Spinal cord (tissue), 10 donors: ENCODE data around the gene ANKRD13B. TPM values are rescaled to one million over a fixed set of nuclear protein-coding genes. Genes with fewer than 3 reads are reported as not detected.

ENCODE experiments used
- DNase-seq, 6 donors: peaks; one replicate each; pipeline versions ENCODE4 v3.0.0 to v3.0.0-alpha.2; 2013 to 2015; ENCODE audit warnings: low spot score in 6 of 6, low read depth in 4 of 6
- H3K27ac ChIP-seq: one replicate; pipeline ENCODE4 v1.5.1; 2013; ENCODE audit warnings: low read depth, low read length, control low read depth
- H3K27me3 ChIP-seq: one replicate; pipeline ENCODE4 v1.6.1; 2013; ENCODE audit warnings: low read length; ENCODE audit not compliant: control insufficient read depth, insufficient read depth
- H3K36me3 ChIP-seq: one replicate; pipeline ENCODE4 v1.6.1; 2013; ENCODE audit warnings: low read length; ENCODE audit not compliant: control insufficient read depth, insufficient read depth
- H3K4me1 ChIP-seq: one replicate; pipeline ENCODE4 v1.6.1; 2013; ENCODE audit warnings: low read length; ENCODE audit not compliant: control insufficient read depth, insufficient read depth
- H3K4me3 ChIP-seq: one replicate; pipeline ENCODE4 v1.5.1; 2013; ENCODE audit warnings: low read depth, low read length, control low read depth
- H3K9me3 ChIP-seq: one replicate; pipeline ENCODE4 v1.6.1; 2013; ENCODE audit warnings: low read length; ENCODE audit not compliant: control insufficient read depth, insufficient read depth
- WGBS: methylation state at CpG from one replicate; pipeline ENCODE4 v1.1.5; 2013; ENCODE audit warnings: missing lambda C conversion rate; ENCODE audit not compliant: insufficient coverage; 5-methylcytosine and 5-hydroxymethylcytosine counted together
- polyA plus RNA-seq, 2 donors: library from polyadenylated mRNA; unstranded; fragments of 120-200 nt; gene quantifications; one replicate each; pipeline ENCODE4 v1.2.1, GENCODE V29; 2013; ENCODE audit not compliant: insufficient read length in 2 of 2
- total RNA-seq, 2 donors: library from RNA; depleted of rRNA in 1 of 2; stranded (reverse); fragments of 120-200 nt in 1 of 2; fragments of >200 nt in 1 of 2; gene quantifications; one replicate each; pipeline versions ENCODE4 v1.2.3 to v1.2.4, GENCODE V29; 2013 to 2014
- donor health status: healthy.

The ANKRD13B gene
- total and polyA plus RNA-seq, 4 donors, result 10.6 to 76.2 (median 38.4) TPM

DNA sequence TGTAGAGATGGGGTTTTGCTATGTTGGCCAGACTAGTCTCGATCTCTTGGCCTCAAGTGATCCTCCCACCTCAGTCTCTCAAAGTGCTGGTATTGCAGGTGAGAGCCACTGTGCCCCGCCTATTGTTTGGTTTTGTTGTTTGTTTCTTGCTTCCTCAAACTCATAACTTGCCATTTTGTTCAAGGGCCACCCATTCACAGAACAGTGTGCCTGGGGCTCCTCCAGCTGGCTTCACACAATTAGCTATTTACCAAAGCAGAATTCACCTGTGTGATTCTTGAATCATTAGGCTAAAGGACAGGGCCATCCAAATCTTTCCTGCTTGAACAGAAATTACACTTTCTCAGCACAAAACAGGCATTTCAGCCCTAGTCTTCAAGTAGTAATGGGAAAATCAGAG lies 33.3 kb upstream of the ANKRD13B start:
- no peak overlapping the region for H3K4me3 ChIP-seq
- H3K9me3 ChIP-seq, result no peaks in the 10 kb centered on the region
- peaks cover 13% of the 10 kb centered on the region for H3K27me3 ChIP-seq
- no peak for DNase-seq
- peaks cover 2% of the 10 kb centered on the region for H3K4me1 ChIP-seq
- H3K36me3 ChIP-seq, result peaks cover 6% of the 10 kb centered on the region
- H3K27ac ChIP-seq, result no peak overlapping the region
- no CpG with 5 or more reads among the region's 2 CpGs for WGBS

DNA sequence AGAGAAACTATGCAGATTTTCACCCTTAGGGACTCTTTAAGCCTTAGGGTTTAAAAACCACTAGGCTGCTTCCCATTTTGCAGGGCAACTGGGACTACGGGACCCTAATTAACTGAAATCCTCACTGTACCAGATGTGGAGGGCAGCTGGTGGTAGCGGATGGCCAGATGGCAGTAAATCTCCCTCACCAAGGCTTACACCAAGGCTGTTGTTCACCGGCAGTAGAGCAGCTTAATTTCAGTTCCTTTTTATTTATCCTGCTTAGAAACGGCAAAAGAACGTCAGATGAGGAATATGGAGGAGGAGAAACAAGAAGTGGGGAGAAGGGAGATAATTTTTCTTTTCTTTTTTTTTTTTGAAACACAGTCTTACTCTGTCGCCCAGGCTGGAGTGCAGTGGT lies 32.6 kb upstream of the ANKRD13B start:
- peak in 1 of 6 donors; percentile 59 for DNase-seq
- no CpG with 5 or more reads among the region's 6 CpGs for WGBS
- H3K4me1 ChIP-seq, result peaks cover 6% of the 10 kb centered on the region
- peaks cover 6% of the 10 kb centered on the region for H3K36me3 ChIP-seq
- no peaks in the 10 kb centered on the region for H3K9me3 ChIP-seq
- no peak overlapping the region for H3K27ac ChIP-seq
- H3K4me3 ChIP-seq, result no peak overlapping the region
- peaks cover 19% of the 10 kb centered on the region for H3K27me3 ChIP-seq

- DNase-seq, result no peak
- H3K27me3 ChIP-seq, result peaks cover 32% of the 10 kb centered on the region
- H3K36me3 ChIP-seq, result peaks cover 6% of the 10 kb centered on the region
- no peak overlapping the region for H3K27ac ChIP-seq
- WGBS, result 85% methylated on average over 17 of the region's 17 CpGs
- no peak overlapping the region for H3K4me3 ChIP-seq
- peaks cover 17% of the 10 kb centered on the region for H3K4me1 ChIP-seq
- no peaks in the 10 kb centered on the region for H3K9me3 ChIP-seq
These were observed 31.1 kb upstream of the ANKRD13B start for GRCh38 chr17:29561554-29562517.

- WGBS, result 81% methylated on average over 17 of the region's 18 CpGs
- Histone ChIP-seq H3K4me1 (peaks cover 24% of the 10 kb centered on the region), H3K9me3 (no peaks in the 10 kb centered on the region), H3K36me3 (peaks cover 6% of the 10 kb centered on the region), H3K27ac (no peak overlapping the region), H3K4me3 (no peak overlapping the region), H3K27me3 (peaks cover 34% of the 10 kb centered on the region)
- no peak for DNase-seq
These were observed 30.3 kb upstream of the ANKRD13B start for GRCh38 chr17:29562615-29563014.

DNA sequence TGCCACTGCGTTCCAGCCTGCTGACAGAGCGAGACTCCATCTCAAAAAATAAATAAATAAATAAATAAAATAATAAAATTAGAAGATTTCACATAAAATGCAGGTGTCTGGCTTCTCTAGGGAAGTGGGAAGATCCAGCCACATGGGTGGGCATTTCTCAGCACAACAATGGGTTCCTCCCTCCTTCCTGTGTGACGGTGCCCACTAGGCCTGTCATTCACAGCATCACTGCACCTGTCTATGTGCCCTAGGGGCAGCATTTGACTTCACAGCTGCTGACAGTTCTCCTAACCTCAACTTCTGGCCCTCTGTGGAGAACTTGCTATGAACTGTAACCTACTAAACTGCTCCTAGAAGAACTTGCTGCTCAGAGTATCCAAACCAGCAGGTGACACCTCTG lies 29.1 kb upstream of the ANKRD13B start:
- H3K4me1 ChIP-seq, result peaks cover 34% of the 10 kb centered on the region
- no peak for DNase-seq
- no peaks in the 10 kb centered on the region for H3K9me3 ChIP-seq
- H3K4me3 ChIP-seq, result no peak overlapping the region
- 71% methylated on average over 1 of the region's 3 CpGs for WGBS
- no peak overlapping the region for H3K27ac ChIP-seq
- H3K27me3 ChIP-seq, result peaks cover 36% of the 10 kb centered on the region
- H3K36me3 ChIP-seq, result peaks cover 6% of the 10 kb centered on the region

- DNase-seq, result no peak
- Histone ChIP-seq H3K4me3 (peak overlapping the region; percentile 37), H3K9me3 (no peaks in the 10 kb centered on the region), H3K36me3 (peaks cover 6% of the 10 kb centered on the region), H3K27ac (no peak overlapping the region), H3K27me3 (peaks cover 36% of the 10 kb centered on the region), H3K4me1 (peaks cover 44% of the 10 kb centered on the region)
- WGBS, result 12% methylated on average over 55 of the region's 55 CpGs
These were observed 27.1 kb upstream of the ANKRD13B start for GRCh38 chr17:29565643-29566472.

DNA sequence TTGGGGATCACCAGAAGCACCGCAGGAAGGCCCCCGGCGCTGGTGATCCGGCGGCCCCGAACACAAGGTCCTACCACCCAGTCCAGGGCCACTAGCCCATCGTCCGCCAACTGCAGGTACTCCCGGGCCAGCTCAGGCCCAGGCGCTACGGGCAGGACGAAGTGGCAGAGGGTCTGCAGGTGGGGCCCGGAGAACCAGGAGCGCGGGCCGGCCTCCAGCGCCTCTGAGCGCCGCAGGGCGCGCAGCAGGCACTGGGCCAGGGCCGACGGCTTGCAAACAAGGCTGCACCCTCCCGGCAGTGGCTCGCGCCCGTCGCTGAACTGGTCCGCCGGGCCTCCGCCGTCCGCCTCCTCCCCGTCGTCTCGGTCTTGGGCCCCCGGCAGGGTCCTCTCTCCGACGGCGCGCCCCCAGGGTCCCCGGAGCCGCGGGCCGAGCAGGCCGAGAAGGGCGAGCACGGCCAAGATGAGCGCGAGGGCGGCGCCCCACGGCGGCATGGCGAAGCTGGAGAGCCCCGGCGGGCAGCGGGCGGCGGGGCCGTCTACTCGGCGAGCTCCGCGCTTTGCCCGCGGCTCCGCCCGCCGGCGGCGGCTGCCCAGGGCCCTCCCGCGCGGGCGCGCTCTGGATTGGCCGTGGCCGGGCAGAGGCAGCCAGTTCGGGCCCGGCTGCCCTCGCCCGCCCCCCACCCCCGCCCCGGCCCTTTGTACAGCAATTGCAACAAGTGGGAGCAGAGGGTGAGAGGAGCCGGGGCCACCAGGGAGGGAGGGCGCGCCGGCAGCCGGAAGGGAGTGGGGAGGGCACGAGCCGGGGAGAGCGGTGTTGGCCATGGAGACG lies 26.2 kb upstream of the ANKRD13B start, which contains the start of gene ABHD15:
TSS of gene ABHD15 (minus strand) at position 565 of the 831 bp plus-strand sequence. CDS start at position 494, 71 bp downstream.
- H3K27ac ChIP-seq, result peak within 1 kb of the TSS; percentile 87
- H3K9me3 ChIP-seq, result no peaks in the 10 kb centered on the region
- H3K4me1 ChIP-seq, result peaks cover 49% of the 10 kb centered on the region
- WGBS, result under 1% methylated on average over 82 of the region's 94 CpGs
- H3K36me3 ChIP-seq, result peaks cover 8% of the 10 kb centered on the region
- DNase-seq, result peak in 2 of 6 donors; percentile 7 to 63
- peak within 1 kb of the TSS; percentile 72 for H3K4me3 ChIP-seq
- H3K27me3 ChIP-seq, result peaks cover 36% of the 10 kb centered on the region

GRCh38 chr17:29567304-29567553 lies 25.7 kb upstream of the ANKRD13B start:
- Histone ChIP-seq H3K27me3 (peaks cover 36% of the 10 kb centered on the region), H3K36me3 (peaks cover 11% of the 10 kb centered on the region), H3K27ac (peak overlapping the region; percentile 87), H3K4me3 (peak overlapping the region; percentile 72), H3K4me1 (peaks cover 55% of the 10 kb centered on the region), H3K9me3 (no peaks in the 10 kb centered on the region)
- WGBS, result under 1% methylated on average over 27 of the region's 27 CpGs
- DNase-seq, result no peak
